Immature natural killer cell (primary cell): ENCODE data around the gene SLC29A2. TPM values are rescaled to one million over a fixed set of nuclear protein-coding genes. Genes with fewer than 3 reads are reported as not detected.

Experiments
- DNase-seq, 3 donors: peaks; one replicate each; pipeline ENCODE4 v3.0.0; 2022; ENCODE audit warnings: mixed read lengths in 1 of 3
- H3K27ac Mint-ChIP-seq, 6 donors: one replicate each; pipeline ENCODE4 v1.8.0; 2020; ENCODE audit warnings: mixed read lengths in 6 of 6, mild to moderate bottlenecking in 5 of 6, inconsistent platforms in 4 of 6, moderate library complexity in 3 of 6
- H3K27me3 Mint-ChIP-seq, 3 donors: one replicate each; pipeline ENCODE4 v1.8.0; 2020 to 2021; ENCODE audit warnings: low read depth in 3 of 3, mild to moderate bottlenecking in 3 of 3, mixed read lengths in 3 of 3, moderate library complexity in 3 of 3, inconsistent platforms in 1 of 3
- H3K36me3 Mint-ChIP-seq, 3 donors: one replicate each; pipeline ENCODE4 v1.8.0; 2020; ENCODE audit warnings: mixed read lengths in 3 of 3, inconsistent platforms in 2 of 3, mild to moderate bottlenecking in 2 of 3
- H3K4me1 Mint-ChIP-seq, 2 donors: one replicate each; pipeline ENCODE4 v1.8.0; 2020; ENCODE audit warnings: inconsistent platforms in 2 of 2, mild to moderate bottlenecking in 2 of 2, mixed read lengths in 2 of 2, moderate library complexity in 1 of 2
- H3K4me3 Mint-ChIP-seq, 5 donors: one replicate each; pipeline ENCODE4 v1.8.0; 2020; ENCODE audit warnings: mild to moderate bottlenecking in 5 of 5, mixed read lengths in 5 of 5, inconsistent platforms in 3 of 5, moderate library complexity in 3 of 5
- H3K9me3 Mint-ChIP-seq, 6 donors: one replicate each; pipeline ENCODE4 v1.8.0; 2020; ENCODE audit warnings: mild to moderate bottlenecking in 6 of 6, mixed read lengths in 6 of 6, inconsistent platforms in 4 of 6, moderate library complexity in 3 of 6
- polyA plus RNA-seq, 3 donors: library from polyadenylated mRNA; unstranded; fragments of 300-500 nt; fragmentation: Illumina TruSeq; gene quantifications; one replicate each; pipeline ENCODE4 v1.2.3, GENCODE V29; 2021

Gene SLC29A2
- polyA plus RNA-seq, 3 donors from 2014 or later: 0.21 to 0.32 TPM; not detected in 1

GRCh38 chr11:66338276-66339161 lies 33.0 kb downstream of the SLC29A2 start:
- no peak for DNase-seq
- Mint-ChIP-seq H3K4me1 (peaks cover 25 to 28% of the 10 kb centered on the region in 2 donors), H3K36me3 (peaks cover 19 to 48% (median 36%) of the 10 kb centered on the region in 3 donors), H3K27me3 (peaks cover 11 to 16% (median 13%) of the 10 kb centered on the region in 3 donors), H3K27ac (peak overlapping the region in 2 of 6 donors; percentile 33 to 43), H3K9me3 (no peaks in the 10 kb centered on the region), H3K4me3 (no peak overlapping the region)

GRCh38 chr11:66337103-66337899 lies 34.3 kb downstream of the SLC29A2 start:
- Mint-ChIP-seq H3K4me1 (peaks cover 15 to 23% of the 10 kb centered on the region in 2 donors), H3K4me3 (peak overlapping the region in 4 of 5 donors; percentile 76 to 78 (median 78)), H3K27ac (peak overlapping the region in 5 of 6 donors; percentile 60 to 83 (median 69)), H3K27me3 (peaks cover 11 to 20% (median 13%) of the 10 kb centered on the region in 3 donors), H3K36me3 (peaks cover 14 to 41% (median 29%) of the 10 kb centered on the region in 3 donors), H3K9me3 (no peaks in the 10 kb centered on the region)
- no peak for DNase-seq

GRCh38 chr11:66336234-66337102 lies 35.1 kb downstream of the SLC29A2 start, which contains the start of gene RIN1:
Gene RIN1, minus strand, starts transcription at chr11:66336434. Its CDS starts 32 bp downstream, at chr11:66336402.
- Mint-ChIP-seq H3K36me3 (peaks cover 7 to 34% (median 22%) of the 10 kb centered on the region in 3 donors), H3K27me3 (peaks cover 6 to 20% (median 11%) of the 10 kb centered on the region in 3 donors), H3K4me1 (peaks cover 15 to 20% of the 10 kb centered on the region in 2 donors), H3K9me3 (no peaks in the 10 kb centered on the region), H3K27ac (peak within 1 kb of the TSS in 5 of 6 donors; percentile 60 to 84 (median 76)), H3K4me3 (peak within 1 kb of the TSS; percentile 72 to 78 (median 77))
- DNase-seq: peak; percentile 81 to 82 (median 81)

GRCh38 chr11:66335531-66336233 lies 35.9 kb downstream of the SLC29A2 start:
- H3K27me3 Mint-ChIP-seq: peaks cover 6 to 20% (median 10%) of the 10 kb centered on the region in 3 donors
- H3K27ac Mint-ChIP-seq: peak overlapping the region in 3 of 6 donors; percentile 23 to 84 (median 45)
- no peaks in the 10 kb centered on the region for H3K9me3 Mint-ChIP-seq
- H3K4me3 Mint-ChIP-seq: peak overlapping the region; percentile 72 to 78 (median 77)
- H3K4me1 Mint-ChIP-seq: peaks cover 15 to 19% of the 10 kb centered on the region in 2 donors
- peaks cover 5 to 26% (median 19%) of the 10 kb centered on the region in 3 donors for H3K36me3 Mint-ChIP-seq
- no peak for DNase-seq

- peaks cover 15 to 24% of the 10 kb centered on the region in 2 donors for H3K4me1 Mint-ChIP-seq
- peaks cover 5 to 22% (median 19%) of the 10 kb centered on the region in 3 donors for H3K36me3 Mint-ChIP-seq
- H3K27me3 Mint-ChIP-seq: peaks cover 6 to 17% (median 10%) of the 10 kb centered on the region in 3 donors
- DNase-seq: no peak
- H3K4me3 Mint-ChIP-seq: peak overlapping the region in 3 of 5 donors; percentile 14 to 52 (median 49)
- H3K9me3 Mint-ChIP-seq: no peaks in the 10 kb centered on the region
- H3K27ac Mint-ChIP-seq: peak overlapping the region in 3 of 6 donors; percentile 23 to 84 (median 45)
These were observed 36.7 kb downstream of the SLC29A2 start for GRCh38 chr11:66334605-66335442.

- H3K9me3 Mint-ChIP-seq: no peaks in the 10 kb centered on the region
- no peak for DNase-seq
- peaks cover 16 to 29% of the 10 kb centered on the region in 2 donors for H3K4me1 Mint-ChIP-seq
- peaks cover 6 to 17% (median 10%) of the 10 kb centered on the region in 3 donors for H3K27me3 Mint-ChIP-seq
- H3K36me3 Mint-ChIP-seq: peaks cover 2 to 16% (median 15%) of the 10 kb centered on the region in 3 donors
- H3K4me3 Mint-ChIP-seq: no peak overlapping the region
- H3K27ac Mint-ChIP-seq: peak overlapping the region in 1 of 6 donors; percentile 58
These were observed 37.5 kb downstream of the SLC29A2 start for GRCh38 chr11:66333896-66334604.

GRCh38 chr11:66333220-66333877 lies 38.2 kb downstream of the SLC29A2 start:
- H3K27me3 Mint-ChIP-seq: peaks cover 6 to 21% (median 8%) of the 10 kb centered on the region in 3 donors
- peaks cover 23 to 35% of the 10 kb centered on the region in 2 donors for H3K4me1 Mint-ChIP-seq
- H3K36me3 Mint-ChIP-seq: peaks cover 0 to 11% (median 10%) of the 10 kb centered on the region in 3 donors
- no peak overlapping the region for H3K27ac Mint-ChIP-seq
- no peak overlapping the region for H3K4me3 Mint-ChIP-seq
- no peaks in the 10 kb centered on the region for H3K9me3 Mint-ChIP-seq
- no peak for DNase-seq

GRCh38 chr11:66332371-66333219 lies 39.0 kb downstream of the SLC29A2 start:
- Mint-ChIP-seq H3K4me1 (peaks cover 31 to 43% of the 10 kb centered on the region in 2 donors), H3K27ac (no peak overlapping the region), H3K36me3 (peaks cover 0 to 9% (median 7%) of the 10 kb centered on the region in 3 donors), H3K4me3 (no peak overlapping the region), H3K9me3 (no peaks in the 10 kb centered on the region), H3K27me3 (peaks cover 6 to 27% (median 13%) of the 10 kb centered on the region in 3 donors)
- DNase-seq: no peak

- H3K27ac Mint-ChIP-seq: no peak overlapping the region
- DNase-seq: no peak
- no peaks in the 10 kb centered on the region for H3K9me3 Mint-ChIP-seq
- peaks cover 3 to 27% (median 13%) of the 10 kb centered on the region in 3 donors for H3K27me3 Mint-ChIP-seq
- H3K36me3 Mint-ChIP-seq: peaks cover 0 to 2% (median 2%) of the 10 kb centered on the region in 3 donors
- H3K4me3 Mint-ChIP-seq: no peak overlapping the region
- peaks cover 30 to 41% of the 10 kb centered on the region in 2 donors for H3K4me1 Mint-ChIP-seq
These were observed 39.8 kb downstream of the SLC29A2 start for GRCh38 chr11:66331542-66332370.
